Heart left ventricle (tissue), 16 donors: ENCODE data around the gene FEM1C. TPM values are rescaled to one million over a fixed set of nuclear protein-coding genes. Genes with fewer than 3 reads are reported as not detected.

Experiments
- ATAC-seq, 4 donors: fragments of 200-7000 bp; cut with Tn5 transposase; one replicate each; pipeline ENCODE4 v1.9.1; 2020 to 2022; ENCODE audit warnings: moderate library complexity in 4 of 4, mild to moderate bottlenecking in 3 of 4, moderate number of reproducible peaks in 1 of 4
- DNase-seq, 5 donors: peaks; one replicate each; pipeline ENCODE4 v3.0.0-alpha.2; 2020
- H3K27ac ChIP-seq, 12 donors: fragments of 200-600 bp; sonication (generic) in 4 of 12; one replicate each; pipeline versions ENCODE4 v1.5.0 to v1.8.0; 2016 to 2022; ENCODE audit warnings: mild to moderate bottlenecking in 2 of 12
- H3K27me3 ChIP-seq, 9 donors: fragments of 200-600 bp; sonication (generic) in 2 of 9; one replicate each; pipeline versions ENCODE4 v1.5.1 to v1.8.0; 2016 to 2022; ENCODE audit warnings: mild to moderate bottlenecking in 3 of 9
- H3K36me3 ChIP-seq, 9 donors: fragments of 200-600 bp; sonication (generic) in 2 of 9; one replicate each; pipeline versions ENCODE4 v1.5.0 to v1.8.0; 2018 to 2022; ENCODE audit warnings: mild to moderate bottlenecking in 2 of 9
- H3K4me1 ChIP-seq, 12 donors: fragments of 200-600 bp; sonication (generic) in 4 of 12; one replicate each; pipeline versions ENCODE4 v1.5.0 to v1.8.0; 2016 to 2022; ENCODE audit warnings: mild to moderate bottlenecking in 3 of 12
- H3K4me3 ChIP-seq, 12 donors: fragments of 200-600 bp; sonication (generic) in 4 of 12; one replicate each; pipeline versions ENCODE4 v1.5.0 to v1.8.0; 2017 to 2022; ENCODE audit warnings: mild to moderate bottlenecking in 9 of 12, moderate library complexity in 4 of 12
- H3K9me3 ChIP-seq, 12 donors: fragments of 200-600 bp; sonication (generic) in 4 of 12; one replicate each; pipeline versions ENCODE4 v1.5.0 to v1.8.0; 2016 to 2022; ENCODE audit warnings: mild to moderate bottlenecking in 1 of 12
- POLR2A ChIP-seq, 2 donors: fragments of 450-650 bp; IDR thresholded peaks; one replicate each; pipeline ENCODE4 v1.6.1; 2017; ENCODE audit warnings: antibody characterized with exemption in 2 of 2, mild to moderate bottlenecking in 2 of 2, moderate library complexity in 2 of 2
- WGBS, 4 donors: extraction: QIAGEN DNeasy Blood & Tissue Kit in 2 of 4; methylation state at CpG; one replicate each; pipeline versions ENCODE4 v1.1.5 to v1.1.7; 2013 to 2018; 5-methylcytosine and 5-hydroxymethylcytosine counted together
- intact Hi-C, 10 donors: fragments of 100-400 bp; cut with DNase I; formaldehyde crosslinking; loops; one replicate each; pipeline versions ENCODE4 v1.11.1 to v1.14.2; 2022
- polyA plus RNA-seq, 2 donors: library from polyadenylated mRNA; stranded (reverse); fragments of 200-250 nt; gene quantifications; one replicate each; pipeline ENCODE4 v1.2.3, GENCODE V29; 2013
- total RNA-seq, 9 donors: library from RNA; depleted of rRNA in 2 of 9; stranded (reverse); fragments of >200 nt in 2 of 9; fragmentation: NEBNext Ultra II Directional in 3 of 9; extraction: Animal tissue kit (Norgen Biotek cat#: 25700) in 3 of 9; gene quantifications; one replicate each; pipeline versions ENCODE4 v1.1.0 to v1.2.4, GENCODE V29; 2016 to 2023
- TF ChIP-seq, protein P1 (sequence below), 12 donors: fragments of 200-600 bp; sonication (generic) in 4 of 12; IDR thresholded peaks; one replicate each; pipeline versions ENCODE4 v1.5.0 to v1.8.0; 2018 to 2022; ENCODE audit warnings: antibody characterized with exemption in 12 of 12, mild to moderate bottlenecking in 5 of 12
- donor health status: ischemic (EF 13 %, LVEDD 7.1; RV severe dilation, severe dysfunction).
- donor health status: healthy with polysubstance abuse.
- donor health status: DM: no; HTN: yes; CAD: no.
- donor health status: DM: no; HTN: no; CAD: no.
- donor health status: ischemic (EF 25% LVEDD 6.9; RV normal size, moderate dysfunction).
- donor health status: ischemic (EF 25% LVEDD 5.7; RV mildly dilated, moderate dysfunction).
- donor health status: healthy.
- donor health status: DM: yes; HTN: yes; CAD: no.
- donor health status: ischemic (EF 35%, LVEDD 5.7; RV mildly dilated, moderate dysfunction).
- donor health status: nonischemic (EF 11% LVEDD 7.7; RV severe dilation, severe dysfunction).
- donor health status: DM: yes; HTN: yes; CAD: no.
- donor health status: PGD.
- donor health status: ischemic (EF 29% LVEDD 5.4; RV normal size, mild dysfunction).
- donor health status: nonischemic (EF 23%, LVEDD 6.1; RV moderate dilation, normal function).

FEM1C gene
- total and polyA plus RNA-seq, 11 donors = 14.9 to 92.7 (median 43.4) TPM

DNA sequence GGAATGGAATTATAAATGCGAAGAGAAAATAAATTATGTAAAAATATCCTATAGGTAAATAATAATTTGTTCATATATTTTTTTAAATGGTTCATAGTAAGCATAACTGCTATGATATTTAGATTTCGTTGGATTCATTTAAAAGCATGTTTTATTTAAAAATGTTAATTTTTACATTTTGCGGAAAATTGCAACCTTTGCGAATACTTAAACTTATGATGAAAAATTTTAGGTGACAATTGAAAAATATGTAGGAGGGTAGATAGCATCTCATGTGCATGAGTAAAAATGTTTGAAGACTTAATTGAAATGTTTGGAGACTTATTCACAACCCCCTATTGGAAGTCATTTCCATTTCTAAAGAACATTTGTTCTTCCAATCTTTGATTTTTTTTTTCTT is 4.1 kb upstream of the FEM1C start:
- H3K4me1 ChIP-seq = peaks cover 0 to 5% (median 0%) of the 10 kb centered on the region in 12 donors
- no peak overlapping the region for H3K4me3 ChIP-seq
- H3K27me3 ChIP-seq = no peaks in the 10 kb centered on the region
- peaks cover 0 to 16% (median 6%) of the 10 kb centered on the region in 12 donors for H3K9me3 ChIP-seq
- no peaks in the 10 kb centered on the region for H3K36me3 ChIP-seq
- ATAC-seq (no peak), DNase-seq (no peak)
- H3K27ac ChIP-seq = no peak overlapping the region
- intact Hi-C loops = loop anchor here in 4 of 10 donors (5.0 to 10.0 kb wide), 3 partner anchors 76 to 294 kb away; partner anchors contain the start of genes TMED7 (in 2 of the 4), AP3S1 (in 1 of the 4) and ATG12 (in 1 of the 4)
- TF ChIP-seq POLR2A (IDR thresholded peaks at IDR 0.05) = no peak
- TF ChIP-seq, protein P1, sequence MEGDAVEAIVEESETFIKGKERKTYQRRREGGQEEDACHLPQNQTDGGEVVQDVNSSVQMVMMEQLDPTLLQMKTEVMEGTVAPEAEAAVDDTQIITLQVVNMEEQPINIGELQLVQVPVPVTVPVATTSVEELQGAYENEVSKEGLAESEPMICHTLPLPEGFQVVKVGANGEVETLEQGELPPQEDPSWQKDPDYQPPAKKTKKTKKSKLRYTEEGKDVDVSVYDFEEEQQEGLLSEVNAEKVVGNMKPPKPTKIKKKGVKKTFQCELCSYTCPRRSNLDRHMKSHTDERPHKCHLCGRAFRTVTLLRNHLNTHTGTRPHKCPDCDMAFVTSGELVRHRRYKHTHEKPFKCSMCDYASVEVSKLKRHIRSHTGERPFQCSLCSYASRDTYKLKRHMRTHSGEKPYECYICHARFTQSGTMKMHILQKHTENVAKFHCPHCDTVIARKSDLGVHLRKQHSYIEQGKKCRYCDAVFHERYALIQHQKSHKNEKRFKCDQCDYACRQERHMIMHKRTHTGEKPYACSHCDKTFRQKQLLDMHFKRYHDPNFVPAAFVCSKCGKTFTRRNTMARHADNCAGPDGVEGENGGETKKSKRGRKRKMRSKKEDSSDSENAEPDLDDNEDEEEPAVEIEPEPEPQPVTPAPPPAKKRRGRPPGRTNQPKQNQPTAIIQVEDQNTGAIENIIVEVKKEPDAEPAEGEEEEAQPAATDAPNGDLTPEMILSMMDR (IDR thresholded peaks at IDR 0.05) = no peak
- WGBS, 4 donors = 93 to 94% (median 94%) methylated on average over 4 of the region's 4 CpGs

DNA sequence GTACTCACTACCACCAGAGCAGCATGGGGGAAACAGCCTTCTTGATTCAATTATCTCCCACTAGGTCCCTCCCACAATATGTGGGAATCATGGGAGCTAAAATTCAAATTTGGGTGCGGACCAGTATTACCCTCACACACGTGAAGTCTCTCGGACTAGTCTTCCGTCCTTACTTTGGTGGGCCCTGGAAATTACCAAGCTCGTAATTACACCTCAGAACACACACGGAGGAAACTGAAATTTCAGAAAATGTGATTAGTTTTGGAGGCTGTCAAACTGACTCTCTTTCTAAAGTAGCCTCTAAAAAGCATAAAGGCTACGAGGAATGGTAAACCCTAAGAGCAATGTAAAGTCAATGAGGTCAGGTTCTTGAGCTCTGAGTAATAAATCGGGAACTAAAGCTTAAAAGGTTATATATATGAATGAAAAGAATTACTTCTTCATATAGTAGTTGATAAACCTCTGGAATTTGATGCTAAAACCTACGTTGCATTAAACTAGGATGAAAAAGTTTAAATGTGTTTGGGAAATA is 842 bp upstream of the FEM1C start:
- no peak for ATAC-seq
- Histone ChIP-seq H3K4me3 (peak overlapping the region in 9 of 12 donors; percentile 39 to 98 (median 87)), H3K27ac (peak overlapping the region in 11 of 12 donors; percentile 47 to 99 (median 76)), H3K27me3 (no peaks in the 10 kb centered on the region), H3K9me3 (peaks cover 0 to 16% (median 6%) of the 10 kb centered on the region in 12 donors), H3K36me3 (peaks cover 0 to 19% (median 7%) of the 10 kb centered on the region in 9 donors), H3K4me1 (peaks cover 0 to 35% (median 15%) of the 10 kb centered on the region in 12 donors)
- intact Hi-C loops = loop anchor here in 4 of 10 donors (2.0 to 10.0 kb wide), 6 partner anchors 79 to 297 kb away; partner anchors contain the start of genes TMED7 (in 2 of the 4), AP3S1 (in 1 of the 4) and ATG12 (in 1 of the 4)
- DNase-seq = no peak
- TF ChIP-seq POLR2A (IDR thresholded peaks at IDR 0.05) = no peak
- TF ChIP-seq, protein P1 (IDR thresholded peaks at IDR 0.05) = no peak
- 96 to 99% (median 98%) methylated on average over 9 of the region's 9 CpGs for WGBS, 4 donors

- Histone ChIP-seq H3K4me3 (peak overlapping the region; percentile 61 to 98 (median 89)), H3K27ac (peak overlapping the region; percentile 78 to 99 (median 97)), H3K27me3 (no peaks in the 10 kb centered on the region), H3K36me3 (peaks cover 0 to 25% (median 12%) of the 10 kb centered on the region in 9 donors), H3K4me1 (peaks cover 0 to 49% (median 27%) of the 10 kb centered on the region in 12 donors), H3K9me3 (peaks cover 0 to 16% (median 6%) of the 10 kb centered on the region in 12 donors)
- ATAC-seq = peak in 3 of 4 donors; percentile 14 to 40 (median 37)
- intact Hi-C loops = loop anchor here in 8 of 10 donors (2.0 to 10.0 kb wide), 11 partner anchors 81 to 298 kb away; partner anchors contain the start of genes TMED7 (in 2 of the 8), AP3S1 (in 1 of the 8) and ATG12 (in 1 of the 8)
- peak in 3 of 5 donors; percentile 49 to 57 (median 51) for DNase-seq
- no peak for TF ChIP-seq POLR2A (IDR thresholded peaks at IDR 0.05)
- TF ChIP-seq, protein P1 (IDR thresholded peaks at IDR 0.05) = no peak
- WGBS, 4 donors = 1 to 2% (median 1%) methylated on average over 15 to 20 of the region's 20 CpGs
These were observed 536 bp downstream of the FEM1C start for GRCh38 chr5:115544043-115544435.
